ENCODE data around the gene MCC.
"Not testable (repeated sequence)": the region's sequence is repeated elsewhere in the genome, so short reads cannot be mapped to it uniquely, and the experiment has no call there.

MCC gene

DNA sequence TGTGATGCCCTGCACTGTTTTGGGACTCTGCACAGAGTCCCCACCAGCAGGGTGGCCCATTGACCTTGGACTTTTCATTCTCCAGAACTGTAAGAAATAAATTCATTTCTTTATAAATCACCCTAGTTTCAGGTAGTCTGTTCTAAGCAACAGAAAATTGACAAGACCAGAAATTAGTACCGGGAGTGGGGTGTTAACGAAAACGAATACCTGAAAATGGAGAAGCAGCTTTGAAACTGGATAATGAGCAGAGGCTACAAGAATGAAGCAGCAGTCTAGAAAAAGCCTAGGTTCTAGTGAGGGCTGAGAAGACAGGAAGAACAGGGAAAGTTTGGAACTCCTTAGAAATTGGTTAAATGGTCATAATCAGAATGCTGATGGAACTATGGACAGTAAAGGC, 2.1 kb upstream of the MCC start:
- DNase-seq (ENCODE audit: low read depth, low spot score) = no peak

DNA sequence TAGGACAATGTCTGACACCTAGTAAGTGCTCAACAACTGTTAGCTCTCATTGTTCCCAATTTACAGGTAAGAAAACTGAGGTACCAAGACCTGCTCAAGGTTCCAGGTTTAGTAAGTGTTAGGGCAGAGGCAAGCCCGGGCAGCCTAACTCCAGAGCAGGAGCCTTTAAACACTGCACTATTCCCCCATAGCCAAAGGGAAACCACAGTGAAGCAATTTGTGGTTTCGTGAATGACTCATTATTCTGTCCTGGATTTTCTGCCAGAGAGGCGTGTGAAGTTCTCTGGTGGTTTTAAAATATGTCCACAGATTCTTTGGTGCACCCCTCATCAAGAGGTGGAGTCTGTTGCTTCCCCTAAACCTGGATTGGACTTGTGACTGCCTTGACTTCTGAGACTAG, 1.0 kb upstream of the MCC start:
- DNase-seq (ENCODE audit: low read depth, low spot score) = no peak

DNA sequence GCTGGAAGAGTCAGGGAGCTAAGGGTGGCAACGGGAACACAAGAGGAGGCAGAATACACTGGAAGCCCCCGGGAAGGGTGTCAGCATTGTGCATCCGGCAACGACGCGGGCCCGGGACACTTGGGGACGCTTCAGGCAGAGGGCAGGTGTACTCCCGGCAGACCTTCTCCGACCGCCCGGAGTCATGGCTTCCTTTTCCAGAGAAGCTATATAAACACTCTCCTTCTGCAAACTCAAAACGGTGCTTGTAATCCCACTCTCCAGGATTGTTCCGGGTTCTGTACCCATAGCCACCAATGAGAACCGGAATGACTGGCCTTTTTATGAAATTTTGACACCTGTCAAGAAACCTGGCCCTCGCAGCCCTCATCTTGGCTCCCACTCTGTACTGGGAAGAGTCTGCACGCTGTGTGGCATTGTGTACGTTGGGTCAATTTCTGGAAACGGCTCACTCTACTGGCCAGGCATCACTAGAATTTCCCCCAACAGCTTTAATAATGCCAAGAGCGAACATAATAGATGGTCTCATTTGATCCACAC, 462 bp upstream of the MCC start:
- DNase-seq (ENCODE audit: low read depth, low spot score) = no peak

DNA sequence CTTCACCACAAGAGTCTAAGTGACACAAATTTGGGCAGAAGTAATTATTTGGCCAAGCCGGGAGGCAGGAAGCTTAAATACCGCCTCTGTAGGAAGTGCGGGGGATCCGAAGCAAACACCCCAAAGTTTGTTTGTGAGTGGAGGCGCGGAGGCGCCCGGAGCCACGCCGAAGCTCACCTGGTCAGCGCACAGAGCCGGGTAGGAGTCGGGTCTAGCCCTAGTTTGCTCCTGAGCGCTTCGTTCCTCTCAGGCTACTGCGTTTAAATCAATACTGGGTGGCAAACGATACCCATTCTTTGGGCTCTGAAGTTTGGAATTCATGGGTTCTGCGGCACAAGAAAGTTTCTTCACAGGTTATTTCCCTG, 855 bp downstream of the MCC start:
- no peak for DNase-seq (ENCODE audit: low read depth, low spot score)

DNA sequence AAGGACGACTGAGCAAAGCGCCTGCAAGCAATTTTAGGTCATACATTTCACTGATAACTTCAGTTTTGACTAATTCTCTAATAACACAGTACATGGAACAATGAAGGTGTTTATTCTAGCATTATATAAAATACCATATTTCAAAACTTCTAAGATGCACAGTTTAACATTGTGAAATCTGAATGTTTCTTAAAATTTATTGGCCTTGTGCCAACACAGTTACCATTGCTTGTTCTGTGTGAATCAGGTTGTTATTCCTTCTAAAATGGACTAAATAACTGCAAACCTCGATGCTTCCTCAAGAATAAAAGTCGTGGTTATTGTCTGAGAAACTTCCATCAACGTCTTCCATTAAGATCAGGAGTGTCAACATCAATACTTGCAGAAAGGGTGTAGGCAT, 8.0 kb downstream of the MCC start:
- DNase-seq (ENCODE audit: low read depth, low spot score) = no peak

DNA sequence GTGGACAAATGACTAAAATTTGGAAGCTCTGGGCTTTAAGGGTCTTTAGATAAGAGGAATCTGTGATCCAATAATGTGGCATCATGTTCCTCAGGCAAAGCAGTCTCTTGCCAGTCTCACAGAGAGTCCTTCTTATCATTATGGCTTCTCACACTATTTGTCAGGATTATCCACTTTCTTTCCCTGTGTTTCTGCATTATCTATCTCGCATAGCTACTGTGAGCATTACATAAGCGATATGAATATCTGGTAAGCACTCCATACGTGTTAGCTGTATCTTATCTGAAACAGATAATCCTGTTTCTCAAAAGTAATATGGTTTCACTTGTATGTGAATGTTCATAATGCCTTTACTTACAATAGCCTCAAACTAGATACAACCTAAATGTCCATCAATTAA, 9.6 kb downstream of the MCC start:
- DNase-seq (ENCODE audit: low read depth, low spot score) = no peak

DNA sequence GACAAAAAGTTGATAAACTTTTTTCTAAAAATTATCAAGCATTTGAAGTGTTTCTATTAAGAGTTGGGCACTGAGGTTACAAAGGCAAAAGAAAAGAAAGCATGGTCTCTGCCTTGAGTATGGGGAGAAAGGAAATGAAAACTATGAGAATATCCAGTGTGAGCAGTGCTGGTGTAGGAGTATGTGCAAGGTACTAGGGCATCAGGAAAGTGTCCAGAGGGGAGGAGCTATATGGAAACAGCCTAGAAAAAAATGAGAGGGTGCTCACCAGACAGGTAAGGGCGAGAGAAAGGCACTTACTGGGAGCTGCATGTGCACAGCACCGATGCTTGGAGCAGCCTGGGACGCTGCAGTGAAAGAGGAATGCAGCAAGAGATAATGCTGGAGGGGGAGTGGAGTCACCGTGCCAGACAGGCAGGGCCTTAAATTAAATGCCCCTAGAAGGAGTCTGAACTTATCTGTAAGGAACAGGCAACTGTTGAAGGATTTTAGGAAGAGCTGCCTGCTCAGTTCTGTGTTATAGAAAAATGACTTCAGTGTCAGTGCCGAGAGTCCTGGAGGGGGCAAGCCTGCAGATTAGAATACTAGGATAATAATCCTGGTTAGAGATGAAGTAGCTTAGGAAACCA, 14.0 kb downstream of the MCC start:
- DNase-seq (ENCODE audit: low read depth, low spot score) = no peak

DNA sequence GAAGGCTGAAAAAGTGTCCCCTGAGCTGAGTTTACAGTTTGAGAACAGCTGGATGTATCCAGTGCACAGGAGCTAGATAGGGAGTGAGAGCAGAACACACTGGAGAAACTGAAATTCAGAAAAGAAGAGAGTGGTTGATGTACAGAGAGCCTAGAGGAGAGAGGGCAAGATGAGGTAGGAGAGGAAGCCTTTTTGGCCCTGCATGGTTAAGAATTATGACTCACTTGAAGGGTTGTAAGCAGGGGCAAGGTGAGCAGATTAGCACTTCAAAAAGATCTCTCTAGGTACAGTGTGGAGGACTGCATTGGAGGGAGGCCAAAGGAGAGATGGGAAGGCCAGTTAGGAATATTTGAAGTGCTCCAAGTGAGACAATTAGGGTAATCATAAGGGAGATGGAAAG, 25.2 kb downstream of the MCC start:
- DNase-seq (ENCODE audit: low read depth, low spot score) = no peak

DNA sequence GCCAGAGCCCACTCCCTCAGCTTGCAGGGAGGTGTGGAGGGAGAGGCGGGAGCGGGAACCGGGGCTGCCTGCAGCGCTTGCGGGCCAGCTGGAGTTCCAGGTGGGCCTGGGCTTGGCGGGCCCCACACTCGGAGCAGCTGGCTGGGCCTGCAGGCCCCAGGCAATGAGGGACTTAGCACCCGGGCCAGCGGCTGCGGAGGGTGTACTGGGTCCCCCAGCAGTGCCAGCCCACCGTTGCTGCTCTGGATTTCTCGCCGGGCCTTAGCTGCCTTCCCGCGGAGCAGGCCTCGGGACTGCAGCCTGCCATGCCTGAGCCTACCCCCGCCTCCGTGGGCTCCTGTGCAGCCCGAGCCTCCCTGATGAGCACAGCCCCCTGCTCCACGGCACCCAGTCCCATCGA, 31.1 kb downstream of the MCC start:
- not testable (repeated sequence) for DNase-seq (ENCODE audit: low read depth, low spot score)

DNA sequence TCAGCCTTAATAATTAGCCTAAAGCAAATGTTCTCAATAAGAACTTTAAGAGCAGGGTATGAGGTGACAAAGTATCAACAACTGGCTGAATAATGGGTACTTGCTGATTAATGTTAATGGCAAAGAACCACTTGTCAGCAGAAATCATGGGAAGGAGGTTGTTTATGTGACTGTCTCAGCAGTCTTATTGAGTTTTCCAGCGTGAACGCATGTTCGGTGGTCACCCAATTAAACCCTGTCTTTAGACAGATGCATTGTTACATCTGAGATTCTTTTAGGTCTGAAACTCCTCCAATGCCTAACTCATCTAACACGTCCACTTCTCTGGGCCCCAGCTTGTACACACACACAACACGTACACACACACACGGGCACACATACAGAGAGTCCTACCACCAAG, 35.3 kb downstream of the MCC start:
- no peak for DNase-seq (ENCODE audit: low read depth, low spot score)

DNA sequence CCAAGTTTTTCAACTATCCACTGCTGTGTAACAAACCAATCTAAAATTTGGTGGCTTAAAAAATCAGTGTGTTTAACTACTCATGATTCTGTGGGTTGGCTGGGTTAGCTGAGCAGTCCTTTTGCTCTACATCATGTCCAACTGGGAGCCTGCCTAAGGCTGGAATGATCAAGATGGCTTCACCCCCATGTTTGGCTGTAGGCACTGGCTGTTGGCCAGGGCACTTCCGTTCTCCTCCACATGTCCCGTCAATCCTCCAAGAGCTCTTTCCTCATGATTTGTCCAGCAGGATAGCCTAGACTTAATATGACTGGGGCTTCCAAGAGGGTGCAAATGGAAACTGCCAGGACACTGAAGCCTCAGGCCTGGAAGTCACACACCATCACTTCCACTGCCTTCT, 36.5 kb downstream of the MCC start:
- no peak for DNase-seq (ENCODE audit: low read depth, low spot score)

DNA sequence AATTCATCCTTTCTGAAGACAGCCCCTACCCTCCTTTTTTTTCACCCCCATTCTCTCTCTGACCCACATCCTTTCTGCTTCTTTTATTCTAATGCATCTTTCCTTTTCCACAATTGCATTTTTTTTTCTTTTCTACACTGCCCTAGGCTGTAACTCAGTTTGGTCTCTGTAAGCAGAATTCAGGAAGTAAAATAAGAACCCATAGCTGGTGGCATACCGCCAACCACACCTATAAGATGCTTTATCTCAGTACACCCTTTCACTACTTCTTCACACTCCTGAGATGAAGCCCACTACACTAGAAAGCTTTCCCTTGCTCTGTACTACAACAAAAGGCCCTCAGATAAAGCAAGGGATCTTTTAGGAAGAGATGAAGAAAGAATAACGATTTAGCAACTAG, 37.3 kb downstream of the MCC start:
- DNase-seq (ENCODE audit: low read depth, low spot score) = no peak

DNA sequence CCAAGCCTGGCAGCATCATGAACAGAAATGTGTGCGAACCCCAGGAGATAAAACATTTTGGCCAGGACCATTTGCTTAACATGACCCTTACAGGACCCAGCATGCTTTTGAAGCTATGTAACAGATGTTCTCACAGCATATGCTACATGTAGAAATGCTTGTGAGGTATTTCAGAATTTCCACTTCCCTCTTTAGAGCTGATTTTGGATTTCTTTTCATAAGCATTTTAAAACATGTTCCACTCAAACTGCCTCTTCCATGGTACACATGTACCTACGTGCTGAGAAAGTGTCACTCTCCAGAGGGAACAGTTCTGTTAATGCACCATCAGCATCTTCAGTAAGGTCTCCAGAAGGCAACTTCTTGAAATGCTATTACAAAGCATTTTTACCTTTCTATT, 37.8 kb downstream of the MCC start:
- no peak for DNase-seq (ENCODE audit: low read depth, low spot score)

DNA sequence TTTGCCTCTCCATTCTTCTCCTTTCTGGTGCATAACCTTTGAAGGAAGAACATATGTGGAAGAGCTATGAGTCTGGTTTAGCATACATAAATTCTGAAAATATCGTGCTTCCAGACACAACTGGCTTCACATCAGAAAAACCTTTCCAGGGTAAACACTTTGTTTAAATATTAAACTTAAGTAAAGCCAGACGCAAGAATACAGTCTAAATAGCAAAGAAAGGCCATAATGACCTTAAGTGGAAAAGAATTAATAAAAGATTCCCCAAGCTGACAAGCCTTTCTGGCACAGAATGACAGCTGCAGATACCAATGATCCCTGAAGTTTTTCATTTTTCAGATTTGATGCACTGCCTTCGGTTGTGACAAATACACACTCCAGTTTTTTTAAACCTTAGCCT, 40.0 kb downstream of the MCC start:
- no peak for DNase-seq (ENCODE audit: low read depth, low spot score)

DNA sequence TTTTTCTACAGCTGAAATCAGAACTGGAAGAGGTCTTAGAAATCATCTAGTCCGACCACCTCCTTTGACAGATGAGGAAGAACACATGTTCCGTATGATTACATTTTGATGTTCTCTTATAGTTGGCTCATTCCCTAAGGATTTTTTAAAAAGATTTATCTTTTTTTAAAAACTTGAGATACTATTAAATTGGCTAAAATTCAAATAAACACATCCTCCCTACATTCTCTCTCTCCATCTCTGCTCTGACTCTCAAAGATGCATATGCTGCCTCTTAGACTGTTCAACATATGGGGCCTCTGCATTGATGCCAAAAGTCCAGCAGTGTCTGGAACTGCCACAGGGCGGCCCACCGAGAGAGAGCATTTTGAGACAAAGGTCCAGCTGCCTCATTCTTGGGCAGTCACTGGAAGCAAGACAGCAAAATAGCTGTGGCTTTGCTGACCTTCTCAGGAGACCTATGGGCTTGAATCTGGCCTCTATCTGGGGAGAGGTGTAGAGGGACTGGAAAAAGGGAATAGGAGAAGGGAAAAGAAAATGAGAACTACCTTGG, 40.7 kb downstream of the MCC start:
- no peak for DNase-seq (ENCODE audit: low read depth, low spot score)

DNA sequence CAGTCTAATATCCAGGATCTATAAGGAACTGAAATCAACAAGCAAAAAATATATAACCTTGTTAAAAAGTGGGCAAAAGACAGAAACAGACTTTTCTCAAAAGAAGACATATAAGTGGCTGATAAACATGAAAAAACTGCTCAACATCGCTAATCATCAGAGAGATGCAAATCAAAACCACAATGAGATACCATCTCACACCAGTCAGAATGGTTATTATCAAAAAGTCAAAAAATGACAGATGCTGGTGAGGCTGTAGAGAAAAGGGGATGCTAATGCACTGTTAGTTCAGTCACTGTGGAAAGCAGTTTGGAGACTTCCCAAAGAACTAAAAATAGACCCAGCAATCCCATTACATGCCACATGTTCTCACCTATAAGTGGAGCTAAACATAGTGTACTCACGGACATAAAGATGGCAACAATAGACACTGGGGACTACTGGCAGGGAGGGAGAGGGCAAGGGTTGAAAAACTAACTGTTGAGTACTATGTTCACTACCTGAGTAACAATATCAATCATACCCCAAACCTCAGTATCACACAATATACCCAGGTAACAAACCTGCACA, 41.8 kb downstream of the MCC start:
- no peak for DNase-seq (ENCODE audit: low read depth, low spot score)

DNA sequence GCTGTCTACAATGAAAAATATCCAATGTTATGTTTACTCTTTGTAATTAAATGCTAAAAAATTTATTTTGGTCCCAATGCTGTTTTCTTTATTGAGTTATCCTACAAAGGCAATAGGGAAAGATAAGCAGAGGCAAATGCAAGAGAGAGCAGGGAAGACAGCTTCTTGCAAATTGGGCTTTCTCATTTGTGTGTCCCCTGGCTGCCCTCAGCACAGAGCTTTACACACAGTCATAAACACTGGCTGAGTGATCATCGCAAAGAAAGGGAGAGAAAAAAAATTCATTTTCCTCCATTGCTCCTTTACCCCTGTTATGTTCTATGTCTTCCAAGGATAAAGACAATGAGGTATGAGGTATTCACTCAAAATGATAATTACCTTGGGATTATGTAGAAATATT, 51.1 kb downstream of the MCC start:
- DNase-seq (ENCODE audit: low read depth, low spot score) = no peak

DNA sequence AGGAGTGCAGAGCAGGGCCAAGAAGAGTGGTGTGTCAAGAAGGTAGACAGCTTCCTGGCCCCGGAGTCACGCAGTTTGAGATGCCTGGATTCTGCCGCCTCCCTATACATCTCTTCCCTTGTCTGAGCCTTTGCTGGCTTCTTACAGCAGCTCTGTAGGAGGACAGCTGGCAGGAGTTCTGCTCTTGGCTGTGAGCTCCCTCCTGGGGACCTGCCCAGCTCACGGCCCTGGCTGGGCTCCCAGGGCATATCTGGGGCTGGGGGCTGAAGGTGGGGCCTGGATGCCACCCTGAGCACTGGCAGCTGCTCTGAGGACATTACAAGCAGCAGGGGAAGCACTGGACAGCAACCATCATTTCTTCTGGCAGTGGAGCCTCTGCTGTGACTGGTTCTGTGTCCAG, 52.7 kb downstream of the MCC start:
- DNase-seq (ENCODE audit: low read depth, low spot score) = no peak

DNA sequence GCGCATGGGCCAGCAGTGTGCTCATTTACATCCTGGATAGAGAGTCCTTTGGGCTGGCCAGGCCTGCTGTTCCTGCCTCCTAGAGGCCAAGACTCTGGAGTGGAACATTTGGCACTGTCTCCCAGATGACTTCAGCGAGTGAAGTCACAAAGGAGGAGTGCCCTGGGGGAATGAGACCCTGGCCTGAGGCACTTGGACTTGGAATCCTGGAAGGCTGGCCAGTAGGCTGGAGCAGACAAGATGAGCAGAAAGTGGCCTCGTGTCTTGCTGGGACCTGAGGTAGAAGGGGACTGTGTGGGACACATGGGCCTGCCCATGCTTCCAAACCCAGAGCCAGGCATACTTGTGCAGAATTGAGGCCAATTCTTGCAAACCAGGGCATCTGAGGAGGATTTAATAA, 53.4 kb downstream of the MCC start, which contains the start of gene TSSK1B:
Gene TSSK1B, minus strand, starts transcription at position 101 of the 400 bp plus-strand sequence. CDS start 150 bp downstream, outside the sequence.
- DNase-seq (ENCODE audit: low read depth, low spot score) = no peak

DNA sequence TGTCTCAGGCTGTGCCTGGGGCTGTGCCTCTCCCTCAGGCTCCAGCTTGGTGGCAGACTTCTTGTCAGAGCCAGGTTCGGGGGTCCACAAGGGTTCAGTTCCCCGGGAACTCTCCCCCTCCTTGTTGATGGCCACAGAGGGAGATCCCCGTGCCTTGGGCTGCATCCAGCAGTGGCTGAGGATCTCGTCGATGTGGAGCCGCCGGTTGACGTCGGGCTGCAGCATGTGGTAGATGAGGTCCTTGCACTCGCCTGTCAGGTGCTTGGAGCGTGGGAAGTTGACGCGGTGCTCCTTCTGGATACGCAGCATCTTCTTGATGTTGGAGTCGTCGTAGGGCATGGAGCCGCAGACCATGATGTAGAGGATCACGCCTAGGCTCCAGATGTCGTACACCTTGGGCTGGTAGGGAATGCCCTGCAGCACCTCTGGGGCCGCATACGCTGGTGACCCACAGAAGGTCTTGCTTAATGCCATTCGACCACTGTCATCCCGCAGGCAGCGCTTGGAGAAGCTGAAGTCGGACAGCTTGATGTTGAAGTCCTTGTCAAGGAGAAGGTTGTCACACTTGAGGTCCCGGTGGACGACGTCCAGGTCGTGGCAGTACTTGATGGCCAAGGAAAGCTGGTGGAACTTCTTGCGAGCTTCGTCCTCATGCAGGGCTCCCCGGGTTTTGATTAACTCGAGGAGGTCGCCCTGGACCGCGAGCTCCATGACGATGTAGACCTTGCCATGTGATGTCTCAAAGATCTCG, 54.2 kb downstream of the MCC start:
- DNase-seq (ENCODE audit: low read depth, low spot score) = no peak

DNA sequence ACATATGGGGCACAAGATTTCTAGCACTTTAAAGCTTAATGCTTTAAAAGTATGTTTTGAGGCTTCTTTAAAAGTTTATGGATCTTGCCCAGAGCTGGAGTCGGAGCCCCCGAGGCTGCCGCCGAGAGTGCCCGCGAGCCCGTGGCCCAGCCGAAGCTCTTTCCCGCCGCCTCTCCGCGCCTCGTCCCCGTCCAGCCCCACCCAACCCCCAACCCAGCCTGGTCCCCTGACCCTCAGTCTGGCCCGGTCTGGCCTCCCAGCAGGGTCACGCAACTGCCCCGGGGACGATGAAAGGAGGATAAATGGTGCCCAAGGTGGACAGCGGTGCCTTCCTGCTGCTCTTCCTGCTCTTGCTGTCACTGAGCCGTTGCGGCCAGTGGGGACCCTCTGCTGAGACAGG, 55.2 kb downstream of the MCC start:
- DNase-seq (ENCODE audit: low read depth, low spot score) = no peak

DNA sequence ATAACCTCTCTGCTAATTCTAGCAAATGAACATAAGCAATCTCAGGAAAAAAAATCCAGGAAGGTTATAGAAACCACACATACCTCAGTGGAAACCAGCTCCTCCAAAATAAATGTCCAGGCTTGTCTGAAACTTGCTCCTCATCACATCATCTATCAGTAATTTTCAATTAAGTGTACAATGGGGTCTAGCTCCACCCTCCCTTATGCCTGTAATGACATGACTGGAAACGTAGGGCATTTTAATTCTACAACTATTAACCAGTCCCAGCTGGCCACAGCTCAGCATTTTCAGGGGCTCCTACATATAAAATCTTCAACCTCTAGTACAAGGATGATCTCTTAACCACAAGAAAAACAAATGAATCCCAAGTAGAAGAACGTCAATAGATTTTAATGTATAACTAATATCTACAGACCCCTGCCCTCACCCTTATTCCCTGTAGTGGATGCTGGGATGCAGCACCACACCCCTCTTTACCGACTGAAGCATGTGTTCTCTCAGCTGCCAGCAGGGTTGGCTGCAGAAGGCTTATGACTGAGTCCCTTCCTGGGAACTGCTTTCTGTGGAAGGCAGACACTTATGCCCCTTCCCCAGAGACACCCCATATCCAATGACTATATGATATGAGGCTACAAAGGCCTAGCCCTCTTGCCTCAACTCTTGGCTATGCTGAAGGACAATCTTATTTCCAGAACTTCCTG, 60.2 kb downstream of the MCC start:
- no peak for DNase-seq (ENCODE audit: low read depth, low spot score)

Data from activated naive CD8-positive, alpha-beta T cell treated with anti-CD3 and anti-CD28 coated beads, Interleukin-2, amount 50 U/mL, for 16 hours (primary cell).